Measurements from ENCODE around the gene USP3.

USP3 gene

GRCh38 chr15:63623232-63623969, 119.0 kb downstream of the USP3 start:
- Histone ChIP-seq H3K27ac (replicated peaks; ENCODE audit: low read length) (no peak overlapping the region), H2BK120ac (ENCODE audit: low read depth, low read length) (no peak overlapping the region), H3K4ac (ENCODE audit: low read length) (no peak overlapping the region), H3K9ac (ENCODE audit: low read depth, low read length, poor library complexity) (no peak overlapping the region), H3K4me3 (ENCODE audit: low read length in 2 of 2) (no peak overlapping the region), H4K91ac (ENCODE audit: low read depth, low read length, poor library complexity) (no peak overlapping the region), H4K8ac (ENCODE audit: low read depth, low read length) (no peak overlapping the region), H2AFZ (ENCODE audit: low read length) (no peak overlapping the region), H2AK5ac (ENCODE audit: low read depth, low read length) (no peak overlapping the region), H3K18ac (ENCODE audit: low read length) (no peak overlapping the region), H3K27me3 (ENCODE audit: control insufficient read depth in 3 of 3, insufficient read depth in 3 of 3, low read depth in 1 of 3, low read length in 3 of 3) (no peaks in the 10 kb centered on the region), H2BK15ac (ENCODE audit: low read length) (no peak overlapping the region), H3K36me3 (replicated peaks in 1 of 2; ENCODE audit: control insufficient read depth in 2 of 2, insufficient read depth in 2 of 2, low read length in 2 of 2) (peaks cover 14 to 62% of the 10 kb centered on the region in 2 donors), H3K23ac (ENCODE audit: low read depth, low read length, poor library complexity) (no peak overlapping the region), H3K9me3 (replicated peaks in 1 of 2; ENCODE audit: control insufficient read depth in 2 of 2, insufficient read depth in 1 of 2, low read depth in 1 of 2, low read length in 2 of 2) (peaks cover 0 to 10% of the 10 kb centered on the region in 2 donors), H3K4me2 (ENCODE audit: insufficient read depth, low read length, poor library complexity, severe bottlenecking) (no peak overlapping the region), H3K14ac (ENCODE audit: low read length) (no peak overlapping the region), H2BK12ac (ENCODE audit: low read length) (no peak overlapping the region), H3K4me1 (ENCODE audit: control insufficient read depth in 2 of 2, insufficient read depth in 1 of 2, low read depth in 1 of 2, low read length in 2 of 2) (no peaks in the 10 kb centered on the region), H3K79me1 (ENCODE audit: low read depth, low read length) (no peaks in the 10 kb centered on the region), H2BK5ac (ENCODE audit: low read length) (no peak overlapping the region)
- WGBS, 2 donors (ENCODE audit: extremely low coverage in 2 of 2, insufficient read length in 2 of 2, insufficient replicate concordance in 1 of 2) = no CpG with 5 or more reads among the region's 8 CpGs
- no peak for DNase-seq (ENCODE audit: low spot score)

DNA sequence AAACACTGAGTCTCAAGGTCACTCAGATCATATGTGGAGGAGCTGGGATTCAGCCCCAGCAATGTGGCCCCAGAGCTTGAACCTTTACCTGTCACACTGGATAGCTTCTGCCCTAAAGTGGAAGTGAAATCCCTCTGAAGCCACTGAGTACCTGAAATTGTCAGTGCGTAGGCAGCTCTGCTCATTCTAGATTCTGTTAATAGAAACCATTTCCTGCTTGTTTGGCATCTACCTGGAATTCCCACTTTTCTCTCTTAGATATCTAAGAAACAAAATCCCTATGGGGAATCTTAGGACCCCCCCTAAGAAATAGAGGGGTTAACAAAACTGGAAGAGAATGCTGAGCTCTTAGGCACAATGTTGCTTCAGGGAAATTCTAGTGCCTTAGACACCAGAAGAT, 122.6 kb downstream of the USP3 start:
- H3K4me2 ChIP-seq (ENCODE audit: insufficient read depth, low read length, poor library complexity, severe bottlenecking) = no peak overlapping the region
- H3K9me3 ChIP-seq (replicated peaks in 1 of 2; ENCODE audit: control insufficient read depth in 2 of 2, insufficient read depth in 1 of 2, low read depth in 1 of 2, low read length in 2 of 2) = peaks cover 0 to 8% of the 10 kb centered on the region in 2 donors
- H3K18ac ChIP-seq (ENCODE audit: low read length) = no peak overlapping the region
- no peak overlapping the region for H4K8ac ChIP-seq (ENCODE audit: low read depth, low read length)
- H3K23ac ChIP-seq (ENCODE audit: low read depth, low read length, poor library complexity) = no peak overlapping the region
- no peak overlapping the region for H2AFZ ChIP-seq (ENCODE audit: low read length)
- H2BK15ac ChIP-seq (ENCODE audit: low read length) = no peak overlapping the region
- H3K9ac ChIP-seq (ENCODE audit: low read depth, low read length, poor library complexity) = no peak overlapping the region
- H3K27ac ChIP-seq (replicated peaks; ENCODE audit: low read length) = no peak overlapping the region
- H3K14ac ChIP-seq (ENCODE audit: low read length) = no peak overlapping the region
- DNase-seq (ENCODE audit: low spot score) = no peak
- H3K79me1 ChIP-seq (ENCODE audit: low read depth, low read length) = no peaks in the 10 kb centered on the region
- no peak overlapping the region for H3K4ac ChIP-seq (ENCODE audit: low read length)
- no peak overlapping the region for H2BK120ac ChIP-seq (ENCODE audit: low read depth, low read length)
- no peak overlapping the region for H2BK5ac ChIP-seq (ENCODE audit: low read length)
- WGBS, 2 donors (ENCODE audit: extremely low coverage in 2 of 2, insufficient read length in 2 of 2, insufficient replicate concordance in 1 of 2) = no CpG with 5 or more reads among the region's 1 CpG
- H3K27me3 ChIP-seq (ENCODE audit: control insufficient read depth in 3 of 3, insufficient read depth in 3 of 3, low read depth in 1 of 3, low read length in 3 of 3) = no peaks in the 10 kb centered on the region
- H3K4me3 ChIP-seq (ENCODE audit: low read length in 2 of 2) = no peak overlapping the region
- peaks cover 26 to 93% of the 10 kb centered on the region in 2 donors for H3K36me3 ChIP-seq (replicated peaks in 1 of 2; ENCODE audit: control insufficient read depth in 2 of 2, insufficient read depth in 2 of 2, low read length in 2 of 2)
- no peak overlapping the region for H2BK12ac ChIP-seq (ENCODE audit: low read length)
- no peak overlapping the region for H4K91ac ChIP-seq (ENCODE audit: low read depth, low read length, poor library complexity)
- no peak overlapping the region for H2AK5ac ChIP-seq (ENCODE audit: low read depth, low read length)
- no peaks in the 10 kb centered on the region for H3K4me1 ChIP-seq (ENCODE audit: control insufficient read depth in 2 of 2, insufficient read depth in 1 of 2, low read depth in 1 of 2, low read length in 2 of 2)

- Histone ChIP-seq H3K27ac (replicated peaks; ENCODE audit: low read length) (no peak overlapping the region), H2BK15ac (ENCODE audit: low read length) (no peak overlapping the region), H2AFZ (ENCODE audit: low read length) (no peak overlapping the region), H3K27me3 (ENCODE audit: control insufficient read depth in 3 of 3, insufficient read depth in 3 of 3, low read depth in 1 of 3, low read length in 3 of 3) (no peaks in the 10 kb centered on the region), H3K9me3 (replicated peaks in 1 of 2; ENCODE audit: control insufficient read depth in 2 of 2, insufficient read depth in 1 of 2, low read depth in 1 of 2, low read length in 2 of 2) (peaks cover 0 to 1% of the 10 kb centered on the region in 2 donors), H3K79me1 (ENCODE audit: low read depth, low read length) (no peaks in the 10 kb centered on the region), H3K23ac (ENCODE audit: low read depth, low read length, poor library complexity) (no peak overlapping the region), H3K4me2 (ENCODE audit: insufficient read depth, low read length, poor library complexity, severe bottlenecking) (no peak overlapping the region), H2BK12ac (ENCODE audit: low read length) (no peak overlapping the region), H3K9ac (ENCODE audit: low read depth, low read length, poor library complexity) (no peak overlapping the region), H2BK5ac (ENCODE audit: low read length) (no peak overlapping the region), H3K14ac (ENCODE audit: low read length) (no peak overlapping the region), H3K4me3 (ENCODE audit: low read length in 2 of 2) (no peak overlapping the region), H4K8ac (ENCODE audit: low read depth, low read length) (no peak overlapping the region), H4K91ac (ENCODE audit: low read depth, low read length, poor library complexity) (no peak overlapping the region), H3K36me3 (replicated peaks in 1 of 2; ENCODE audit: control insufficient read depth in 2 of 2, insufficient read depth in 2 of 2, low read length in 2 of 2) (peaks cover 28 to 93% of the 10 kb centered on the region in 2 donors), H3K4ac (ENCODE audit: low read length) (no peak overlapping the region), H2AK5ac (ENCODE audit: low read depth, low read length) (no peak overlapping the region), H3K4me1 (ENCODE audit: control insufficient read depth in 2 of 2, insufficient read depth in 1 of 2, low read depth in 1 of 2, low read length in 2 of 2) (no peaks in the 10 kb centered on the region), H2BK120ac (ENCODE audit: low read depth, low read length) (no peak overlapping the region), H3K18ac (ENCODE audit: low read length) (no peak overlapping the region)
- DNase-seq (ENCODE audit: low spot score) = no peak
- WGBS, 2 donors (ENCODE audit: extremely low coverage in 2 of 2, insufficient read length in 2 of 2, insufficient replicate concordance in 1 of 2) = no CpG with 5 or more reads among the region's 13 CpGs
These were observed 123.9 kb downstream of the USP3 start for GRCh38 chr15:63628123-63628822.

DNA sequence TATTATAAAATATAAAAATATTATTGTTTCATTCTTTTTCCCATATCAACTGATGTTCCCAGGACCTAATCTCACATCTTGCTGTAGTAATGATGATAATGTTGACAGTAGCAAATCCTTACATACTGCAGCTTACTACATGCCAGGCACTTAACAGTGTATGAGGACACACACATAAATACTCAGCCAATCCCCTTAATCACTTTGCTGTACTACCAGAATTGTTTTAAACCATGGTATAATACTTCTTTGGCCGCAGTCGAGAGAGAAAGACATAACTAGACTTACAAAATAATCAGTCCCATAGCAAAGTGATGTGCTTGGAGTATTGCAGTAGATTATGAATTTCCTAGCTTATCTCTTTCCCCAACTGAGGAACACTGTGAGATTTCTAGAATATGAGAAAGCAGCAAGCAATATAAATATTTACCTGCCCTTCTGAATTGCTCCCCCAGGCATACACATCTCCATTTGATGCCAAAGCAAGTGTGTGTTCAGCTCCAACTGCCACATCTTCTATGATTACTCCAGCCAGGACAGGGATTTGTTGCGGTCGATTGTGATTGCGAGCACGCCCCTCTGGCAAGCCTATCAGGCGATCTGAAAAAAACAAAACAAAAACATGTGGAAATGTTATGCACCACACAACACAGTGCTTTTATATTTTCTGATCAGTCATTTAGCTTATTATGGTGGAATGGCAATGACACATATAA, 125.8 kb downstream of the USP3 start:
- Histone ChIP-seq H4K91ac (ENCODE audit: low read depth, low read length, poor library complexity) (no peak overlapping the region), H3K4me3 (ENCODE audit: low read length in 2 of 2) (no peak overlapping the region), H2BK5ac (ENCODE audit: low read length) (no peak overlapping the region), H3K9ac (ENCODE audit: low read depth, low read length, poor library complexity) (no peak overlapping the region), H2BK120ac (ENCODE audit: low read depth, low read length) (no peak overlapping the region), H3K14ac (ENCODE audit: low read length) (no peak overlapping the region), H3K4ac (ENCODE audit: low read length) (no peak overlapping the region), H2BK12ac (ENCODE audit: low read length) (no peak overlapping the region), H3K79me1 (ENCODE audit: low read depth, low read length) (no peaks in the 10 kb centered on the region), H3K18ac (ENCODE audit: low read length) (no peak overlapping the region), H2BK15ac (ENCODE audit: low read length) (no peak overlapping the region), H3K9me3 (replicated peaks in 1 of 2; ENCODE audit: control insufficient read depth in 2 of 2, insufficient read depth in 1 of 2, low read depth in 1 of 2, low read length in 2 of 2) (peaks cover 0 to 1% of the 10 kb centered on the region in 2 donors), H2AFZ (ENCODE audit: low read length) (no peak overlapping the region), H3K4me1 (ENCODE audit: control insufficient read depth in 2 of 2, insufficient read depth in 1 of 2, low read depth in 1 of 2, low read length in 2 of 2) (no peaks in the 10 kb centered on the region), H3K4me2 (ENCODE audit: insufficient read depth, low read length, poor library complexity, severe bottlenecking) (no peak overlapping the region), H3K23ac (ENCODE audit: low read depth, low read length, poor library complexity) (no peak overlapping the region), H3K27ac (replicated peaks; ENCODE audit: low read length) (no peak overlapping the region), H3K36me3 (replicated peaks in 1 of 2; ENCODE audit: control insufficient read depth in 2 of 2, insufficient read depth in 2 of 2, low read length in 2 of 2) (peaks cover 27 to 91% of the 10 kb centered on the region in 2 donors), H4K8ac (ENCODE audit: low read depth, low read length) (no peak overlapping the region), H2AK5ac (ENCODE audit: low read depth, low read length) (no peak overlapping the region), H3K27me3 (ENCODE audit: control insufficient read depth in 3 of 3, insufficient read depth in 3 of 3, low read depth in 1 of 3, low read length in 3 of 3) (no peaks in the 10 kb centered on the region)
- DNase-seq (ENCODE audit: low spot score) = no peak
- no CpG with 5 or more reads among the region's 7 CpGs for WGBS, 2 donors (ENCODE audit: extremely low coverage in 2 of 2, insufficient read length in 2 of 2, insufficient replicate concordance in 1 of 2)
